GM12873 (cell line): ENCODE measurements around the gene RAB11FIP3.

Experiments used
- TF ChIP-seq, protein P1 (sequence below): IDR thresholded peaks from 2 replicates; pipeline ENCODE4 v1.5.1; 2012; ENCODE audit warnings: low read depth, mild to moderate bottlenecking, moderate library complexity, low read length, control low read depth; ENCODE audit not compliant: insufficient read depth; ENCODE audit errors: missing control alignments

Gene RAB11FIP3

DNA sequence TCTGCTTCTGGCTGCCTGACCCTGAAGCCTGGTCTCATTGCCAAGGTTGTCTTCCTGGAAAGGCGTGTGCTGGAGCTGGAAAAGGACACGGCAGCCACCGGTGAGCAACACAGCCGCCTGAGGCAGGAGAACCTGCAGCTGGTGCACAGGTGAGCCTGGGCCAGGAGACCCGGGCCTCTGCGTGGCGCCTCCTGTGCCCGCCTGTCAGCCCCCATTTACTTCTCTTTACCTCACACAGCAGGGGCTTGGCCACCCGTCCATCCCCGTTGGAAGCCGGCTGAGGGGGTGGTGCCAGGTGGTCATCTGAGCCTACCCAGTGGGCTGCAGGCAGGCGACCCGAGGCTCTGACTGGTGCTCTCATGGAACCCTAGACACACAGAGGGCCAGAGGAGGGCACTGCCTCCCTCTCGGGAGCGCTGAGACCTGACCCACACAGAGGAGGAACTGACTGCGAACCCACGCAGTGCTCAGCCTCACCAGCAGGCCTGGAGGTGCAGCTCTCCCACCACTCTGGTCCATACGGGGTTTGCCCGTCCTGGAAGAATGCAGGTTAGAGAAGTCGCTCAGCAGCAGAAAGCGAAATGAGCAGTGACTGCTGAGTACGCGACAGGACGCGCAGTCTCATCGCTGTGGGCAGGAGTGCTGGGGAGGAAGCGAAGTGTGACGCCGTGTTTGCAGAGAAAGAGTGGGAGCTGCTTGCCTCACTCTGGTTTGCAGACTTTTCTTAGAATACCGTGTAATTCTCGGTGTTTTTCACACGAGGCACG, 80.2 kb downstream of the RAB11FIP3 start:
- TF ChIP-seq, protein P1, sequence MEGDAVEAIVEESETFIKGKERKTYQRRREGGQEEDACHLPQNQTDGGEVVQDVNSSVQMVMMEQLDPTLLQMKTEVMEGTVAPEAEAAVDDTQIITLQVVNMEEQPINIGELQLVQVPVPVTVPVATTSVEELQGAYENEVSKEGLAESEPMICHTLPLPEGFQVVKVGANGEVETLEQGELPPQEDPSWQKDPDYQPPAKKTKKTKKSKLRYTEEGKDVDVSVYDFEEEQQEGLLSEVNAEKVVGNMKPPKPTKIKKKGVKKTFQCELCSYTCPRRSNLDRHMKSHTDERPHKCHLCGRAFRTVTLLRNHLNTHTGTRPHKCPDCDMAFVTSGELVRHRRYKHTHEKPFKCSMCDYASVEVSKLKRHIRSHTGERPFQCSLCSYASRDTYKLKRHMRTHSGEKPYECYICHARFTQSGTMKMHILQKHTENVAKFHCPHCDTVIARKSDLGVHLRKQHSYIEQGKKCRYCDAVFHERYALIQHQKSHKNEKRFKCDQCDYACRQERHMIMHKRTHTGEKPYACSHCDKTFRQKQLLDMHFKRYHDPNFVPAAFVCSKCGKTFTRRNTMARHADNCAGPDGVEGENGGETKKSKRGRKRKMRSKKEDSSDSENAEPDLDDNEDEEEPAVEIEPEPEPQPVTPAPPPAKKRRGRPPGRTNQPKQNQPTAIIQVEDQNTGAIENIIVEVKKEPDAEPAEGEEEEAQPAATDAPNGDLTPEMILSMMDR: peak; percentile 4

DNA sequence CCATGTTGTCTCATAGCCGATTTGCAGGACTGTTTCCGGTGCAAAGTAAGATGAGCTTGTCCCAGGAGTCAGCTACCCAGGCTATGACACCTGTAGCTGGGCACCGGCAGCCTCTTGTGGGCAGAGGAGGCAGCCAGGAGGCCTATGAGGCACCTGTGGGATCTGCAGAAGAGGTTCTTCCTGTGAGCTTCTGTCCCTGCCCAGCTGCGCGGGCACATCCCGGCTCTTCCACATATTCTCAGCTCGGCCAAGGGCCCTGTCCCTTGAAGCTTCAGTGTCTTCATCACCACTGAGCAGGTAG, 80.7 kb downstream of the RAB11FIP3 start:
- TF ChIP-seq, protein P1: no peak

DNA sequence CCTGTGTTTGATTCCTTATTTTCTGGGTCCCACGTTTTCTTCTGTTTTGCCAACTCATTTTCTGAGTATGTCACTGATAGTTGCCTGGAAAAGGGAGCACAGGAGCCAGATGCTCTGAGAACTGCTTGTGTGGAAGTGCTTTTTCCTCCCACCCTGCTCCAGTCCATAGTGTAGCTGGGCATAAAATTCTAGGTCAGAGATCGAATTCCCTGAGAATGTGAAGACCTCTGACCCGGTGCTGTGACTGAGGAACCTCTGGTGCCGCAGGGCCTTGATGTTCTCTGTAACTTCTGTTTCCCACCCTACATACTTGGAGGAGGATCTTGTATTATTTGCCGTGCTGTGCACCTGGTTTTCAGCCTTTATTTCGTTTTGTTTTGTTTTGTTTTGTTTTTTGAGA, 82.5 kb downstream of the RAB11FIP3 start:
- TF ChIP-seq, protein P1: no peak

DNA sequence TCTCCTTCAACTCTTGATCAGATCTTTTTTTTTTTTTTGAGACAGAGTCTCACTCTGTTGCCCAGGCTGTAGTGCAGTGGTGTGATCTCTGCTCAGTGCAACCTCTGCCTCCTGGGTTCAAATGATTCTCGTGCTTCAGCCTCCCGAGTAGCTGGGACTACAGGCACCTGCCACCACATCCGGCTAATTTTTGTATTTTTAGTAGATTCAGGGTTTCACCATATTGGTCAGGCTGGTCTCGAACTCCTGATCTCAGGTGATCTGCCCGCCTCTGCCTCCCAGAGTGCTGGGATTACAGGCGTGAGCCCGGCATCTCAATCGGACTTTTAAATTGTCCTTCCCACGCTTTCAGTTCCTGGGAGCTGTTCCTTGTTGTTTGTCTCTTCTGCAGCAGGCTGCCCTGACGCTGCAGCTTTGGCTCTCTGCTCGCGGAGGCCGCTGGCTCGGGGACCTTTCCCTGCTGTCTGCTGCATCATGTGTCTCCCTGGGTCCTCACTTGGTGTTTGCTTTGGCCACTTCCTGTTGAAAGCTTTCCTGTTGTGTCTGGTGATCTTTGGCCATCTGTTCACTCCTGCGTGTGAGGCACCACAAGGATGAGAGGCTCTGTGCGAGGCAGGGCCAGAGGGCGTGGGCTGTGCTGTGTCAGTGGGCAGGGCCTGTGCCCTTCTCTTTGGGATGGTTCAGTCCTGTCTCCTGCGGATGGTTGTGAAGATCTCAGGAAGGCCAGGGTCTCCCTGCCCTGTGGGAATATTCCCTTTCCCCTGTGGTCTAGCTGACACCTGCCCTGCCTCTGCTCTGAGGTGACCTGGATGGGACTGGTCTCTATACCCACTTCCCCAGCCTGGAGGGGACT, 83.7 kb downstream of the RAB11FIP3 start:
- TF ChIP-seq, protein P1: no peak

DNA sequence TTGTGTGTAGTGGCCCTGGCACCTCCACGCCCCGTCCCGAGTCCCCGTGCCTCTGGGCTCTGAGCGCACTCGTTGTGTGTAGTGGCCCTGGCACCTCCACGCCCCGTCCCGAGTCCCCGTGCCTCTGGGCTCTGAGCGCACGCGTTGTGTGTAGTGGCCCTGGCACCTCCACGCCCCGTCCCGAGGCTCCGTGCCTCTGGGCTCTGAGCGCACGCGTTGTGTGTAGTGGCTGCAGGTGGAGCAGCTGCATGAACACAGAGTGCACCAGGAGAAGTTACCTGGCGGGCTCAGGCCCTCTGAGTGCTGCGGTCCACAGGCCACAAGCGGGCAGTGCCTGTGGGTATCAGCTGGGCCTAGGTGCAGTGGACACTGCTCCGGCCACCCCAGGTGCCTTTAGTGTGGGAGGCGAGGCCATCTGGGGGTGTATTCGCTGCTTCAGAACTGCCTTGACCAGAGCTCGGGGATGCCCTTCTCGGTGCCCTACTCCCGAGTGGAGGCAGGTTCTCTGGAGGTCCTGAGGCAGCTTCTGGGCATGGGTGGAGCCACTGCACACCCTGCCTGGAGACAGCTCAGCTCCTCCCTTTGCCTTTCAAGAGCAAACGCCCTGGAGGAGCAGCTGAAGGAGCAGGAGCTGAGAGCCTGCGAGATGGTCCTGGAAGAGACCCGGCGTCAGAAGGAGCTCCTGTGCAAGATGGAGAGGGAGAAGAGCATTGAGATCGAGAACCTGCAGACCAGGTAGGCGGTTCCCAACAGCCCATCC, 84.8 kb downstream of the RAB11FIP3 start:
- TF ChIP-seq, protein P1: no peak

DNA sequence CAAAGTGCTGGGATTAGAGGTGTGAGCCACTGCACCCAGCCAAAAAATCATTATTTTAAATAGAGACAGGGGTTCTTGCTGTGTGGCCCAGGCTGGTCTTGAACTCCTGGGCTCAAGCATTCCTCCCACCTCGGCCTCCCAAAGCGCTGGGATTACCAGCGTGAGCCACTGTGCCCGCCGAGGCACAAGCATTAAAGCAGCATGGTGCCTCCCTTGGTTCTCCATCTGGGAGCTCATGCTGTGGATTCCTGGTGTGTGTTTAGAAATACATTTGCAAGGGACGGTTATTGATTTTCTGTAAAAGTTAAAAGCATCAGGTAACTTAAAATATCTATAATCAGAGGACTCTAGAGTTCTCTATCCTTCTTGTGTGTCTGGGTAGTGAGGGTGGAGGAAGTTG, 87.4 kb downstream of the RAB11FIP3 start:
- TF ChIP-seq, protein P1: no peak

DNA sequence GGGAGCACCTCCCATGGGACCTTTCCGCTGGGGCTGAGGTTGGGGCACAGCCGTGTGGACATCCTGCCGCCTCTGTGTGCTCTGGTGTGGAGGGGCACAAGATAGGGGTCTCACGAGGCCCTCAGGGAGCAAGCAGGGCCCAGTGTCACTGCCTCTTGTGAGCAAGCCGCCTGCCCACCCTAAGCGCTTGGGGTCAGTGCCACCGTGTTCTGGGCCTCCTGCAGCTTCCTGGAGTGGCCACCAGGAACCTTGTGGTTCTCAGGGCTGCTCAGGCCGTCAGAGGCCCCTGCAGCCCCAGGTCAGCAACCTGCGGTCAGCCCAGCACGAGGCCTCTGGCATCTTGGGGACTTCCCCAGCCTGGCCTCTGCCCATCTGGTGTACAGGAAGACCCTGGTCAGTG, 88.5 kb downstream of the RAB11FIP3 start:
- TF ChIP-seq, protein P1: no peak
